AG20443 (cell line): ENCODE measurements around the gene KCTD15.
"Not testable (repeated sequence)": the region's sequence is repeated elsewhere in the genome, so short reads cannot be mapped to it uniquely, and the experiment has no call there.

Experiments used
- DNase-seq: peaks from one replicate; pipeline ENCODE4 v3.0.0; 2012; ENCODE audit warnings: low spot score, mixed read lengths

Gene KCTD15

GRCh38 chr19:33814181-33815165 lies 17.8 kb downstream of the KCTD15 start:
- DNase-seq, result no peak

- DNase-seq, result no peak
These were observed 19.0 kb downstream of the KCTD15 start for GRCh38 chr19:33815380-33816340.

GRCh38 chr19:33818411-33818810 lies 21.7 kb downstream of the KCTD15 start:
- no peak for DNase-seq

- not testable (repeated sequence) for DNase-seq
These were observed 22.4 kb downstream of the KCTD15 start for GRCh38 chr19:33819078-33819477.

- no peak for DNase-seq
These were observed 22.8 kb downstream of the KCTD15 start for GRCh38 chr19:33819506-33819879.

GRCh38 chr19:33819880-33820781 lies 23.5 kb downstream of the KCTD15 start:
- peak; percentile 95 for DNase-seq

GRCh38 chr19:33821871-33822270 lies 25.2 kb downstream of the KCTD15 start:
- DNase-seq, result no peak

- DNase-seq, result no peak
These were observed 26.7 kb downstream of the KCTD15 start for GRCh38 chr19:33823341-33823740.

GRCh38 chr19:33825556-33825955 lies 28.9 kb downstream of the KCTD15 start:
- no peak for DNase-seq

- DNase-seq, result no peak
These were observed 29.9 kb downstream of the KCTD15 start for GRCh38 chr19:33826521-33826920.

- DNase-seq, result no peak
These were observed 31.8 kb downstream of the KCTD15 start for GRCh38 chr19:33828266-33829075.

GRCh38 chr19:33830264-33830663 lies 33.6 kb downstream of the KCTD15 start:
- no peak for DNase-seq

- DNase-seq, result no peak
These were observed 35.2 kb downstream of the KCTD15 start for GRCh38 chr19:33831825-33832224.

- no peak for DNase-seq
These were observed 36.0 kb downstream of the KCTD15 start for GRCh38 chr19:33832633-33833032.

- no peak for DNase-seq
These were observed 43.7 kb downstream of the KCTD15 start for GRCh38 chr19:33840382-33840781.

GRCh38 chr19:33840783-33841182 lies 44.1 kb downstream of the KCTD15 start:
- DNase-seq, result no peak

- DNase-seq, result no peak
These were observed 45.0 kb downstream of the KCTD15 start for GRCh38 chr19:33841685-33842084.

- DNase-seq, result no peak
These were observed 47.8 kb downstream of the KCTD15 start for GRCh38 chr19:33844478-33844877.

- DNase-seq, result no peak
These were observed 48.8 kb downstream of the KCTD15 start for GRCh38 chr19:33845498-33845897.

GRCh38 chr19:33849551-33850147 lies 53.0 kb downstream of the KCTD15 start:
- DNase-seq, result no peak
